MV-4-11 (cell line): ENCODE results near the gene KCTD16.

Experiments
- DNase-seq: peaks from one replicate; lab custom pipeline; 2025; lab: John Stamatoyannopoulos, UW

Gene KCTD16

DNA sequence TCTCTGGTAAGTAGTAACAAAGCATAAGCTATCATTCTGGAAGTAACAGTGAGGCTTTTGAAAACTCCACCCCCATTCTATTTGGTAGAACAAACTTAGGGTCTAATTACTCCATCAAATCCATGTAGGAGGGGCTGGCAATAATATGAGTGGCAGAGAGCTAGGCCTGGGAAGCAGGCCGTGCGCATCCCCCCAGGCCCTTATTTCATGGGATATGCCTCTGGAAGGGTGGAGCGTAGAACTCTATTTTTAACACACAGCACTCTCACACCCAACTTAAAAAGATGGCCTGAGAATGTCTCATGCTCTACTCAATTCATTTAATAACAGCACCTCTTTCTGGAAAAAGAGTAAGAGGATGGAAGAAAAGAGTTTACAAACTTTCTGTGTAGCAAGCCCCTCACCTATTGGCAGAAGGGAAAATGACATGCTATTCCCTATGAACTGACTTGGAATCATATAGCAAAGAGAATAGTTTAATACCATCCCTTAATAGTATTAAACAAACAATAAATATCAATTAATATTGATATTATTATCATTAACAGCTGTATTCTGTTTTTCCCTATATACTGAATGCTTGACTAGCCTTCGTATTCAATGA, 233.2 kb downstream of the KCTD16 start:
- DNase-seq: no peak

- no peak for DNase-seq
Observed at GRCh38 chr5:144404672-144405071, 234.0 kb downstream of the KCTD16 start.

- no peak for DNase-seq
Observed at GRCh38 chr5:144405991-144406390, 235.3 kb downstream of the KCTD16 start.

DNA sequence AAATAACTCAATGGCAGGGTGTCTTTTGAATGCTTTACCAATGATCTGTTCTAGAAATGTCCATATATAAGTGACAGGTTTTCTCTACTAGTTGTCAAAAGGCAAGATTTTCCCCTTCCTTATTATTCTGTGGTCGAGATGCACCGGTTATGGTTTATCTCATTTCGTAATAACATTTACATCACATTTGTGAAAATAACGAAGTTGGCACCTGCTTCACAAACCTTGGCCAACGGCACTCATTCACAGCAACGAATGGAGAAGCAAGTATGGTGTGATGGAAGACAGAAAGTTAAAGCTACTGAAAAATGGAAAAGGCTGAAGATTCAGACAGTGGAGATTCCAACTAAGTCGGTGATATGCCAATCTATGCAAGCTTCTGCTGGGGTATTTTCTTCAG, 235.8 kb downstream of the KCTD16 start:
- peak; percentile 7 for DNase-seq

GRCh38 chr5:144414202-144415029, 243.7 kb downstream of the KCTD16 start:
- DNase-seq: no peak

- DNase-seq: no peak
Observed at GRCh38 chr5:144416196-144416595, 245.5 kb downstream of the KCTD16 start.

GRCh38 chr5:144418719-144419118, 248.0 kb downstream of the KCTD16 start:
- DNase-seq: no peak

DNA sequence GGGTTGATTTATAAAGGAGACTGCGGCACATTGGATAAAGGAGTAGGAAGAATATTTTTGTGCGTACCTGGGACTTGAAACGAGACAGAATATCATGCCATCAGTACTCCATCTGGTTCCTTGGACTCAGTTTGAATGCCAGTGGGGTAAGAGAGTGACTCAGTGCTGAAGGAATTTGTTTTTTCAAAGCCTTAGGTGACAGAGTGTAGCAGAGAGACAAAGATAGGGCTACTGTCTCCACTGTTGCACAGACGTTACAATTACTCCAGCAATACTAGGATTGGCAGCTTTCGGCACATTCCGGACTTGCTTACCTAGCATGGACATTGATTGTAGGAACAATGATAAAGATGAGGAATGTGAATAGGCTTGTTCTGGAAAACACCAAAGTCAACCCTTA, 250.7 kb downstream of the KCTD16 start:
- DNase-seq: no peak

DNA sequence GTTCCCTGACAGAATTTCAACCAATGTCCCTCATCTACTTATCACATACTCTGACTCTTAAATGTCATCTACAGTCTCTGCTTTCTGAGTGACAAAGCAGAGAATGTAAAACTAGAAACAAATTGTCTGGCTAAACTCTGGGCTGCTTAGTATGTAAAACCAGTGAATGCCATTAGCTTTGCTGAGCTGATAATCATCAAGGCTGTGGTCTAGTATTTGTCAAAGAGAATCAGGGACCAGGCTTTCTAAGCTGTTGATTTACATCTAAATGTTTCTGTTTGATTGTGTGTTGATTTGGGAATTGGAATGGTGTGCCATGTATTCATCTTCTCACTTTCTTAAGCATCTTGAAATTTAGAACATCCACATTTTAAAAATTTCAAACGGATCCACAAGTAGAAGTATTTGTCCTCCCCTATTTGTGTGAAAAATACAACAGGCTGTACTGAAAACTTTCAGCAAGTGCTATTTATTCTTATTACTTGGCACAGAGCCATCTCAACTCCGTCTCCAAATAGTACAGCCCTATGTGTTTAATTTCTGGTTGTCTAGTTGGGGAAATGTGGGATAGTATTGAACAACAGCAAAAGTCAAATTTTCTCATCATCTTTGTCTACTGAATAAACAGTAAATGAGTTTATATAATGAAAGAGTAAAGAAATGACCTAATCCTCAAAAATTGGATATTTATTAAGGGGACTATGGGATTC, 251.5 kb downstream of the KCTD16 start:
- DNase-seq: no peak

- DNase-seq: no peak
Observed at GRCh38 chr5:144427866-144428265, 257.2 kb downstream of the KCTD16 start.

- no peak for DNase-seq
Observed at GRCh38 chr5:144428326-144428725, 257.7 kb downstream of the KCTD16 start.

DNA sequence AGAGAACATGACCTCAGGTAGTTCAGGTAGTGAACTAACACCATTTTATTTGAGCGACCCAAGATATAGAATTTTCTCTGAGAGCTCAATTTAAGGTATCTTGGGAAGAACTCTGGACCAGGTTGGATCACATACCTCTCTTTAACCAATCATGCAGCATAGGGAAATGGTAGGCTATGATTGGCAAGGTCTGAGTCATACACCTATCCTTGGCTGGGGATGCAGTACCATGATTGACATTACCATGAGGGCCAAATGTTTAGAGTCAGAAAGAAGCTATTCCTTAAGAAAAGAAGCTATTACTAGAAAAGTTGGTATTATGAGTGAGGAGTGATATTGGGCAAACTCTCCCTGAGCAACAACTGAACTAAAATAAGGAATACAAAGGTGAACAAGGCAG, 258.7 kb downstream of the KCTD16 start:
- DNase-seq: no peak

GRCh38 chr5:144429905-144430304, 259.2 kb downstream of the KCTD16 start:
- no peak for DNase-seq

GRCh38 chr5:144433140-144433822, 262.6 kb downstream of the KCTD16 start:
- no peak for DNase-seq

- DNase-seq: no peak
Observed at GRCh38 chr5:144433893-144434292, 263.2 kb downstream of the KCTD16 start.

DNA sequence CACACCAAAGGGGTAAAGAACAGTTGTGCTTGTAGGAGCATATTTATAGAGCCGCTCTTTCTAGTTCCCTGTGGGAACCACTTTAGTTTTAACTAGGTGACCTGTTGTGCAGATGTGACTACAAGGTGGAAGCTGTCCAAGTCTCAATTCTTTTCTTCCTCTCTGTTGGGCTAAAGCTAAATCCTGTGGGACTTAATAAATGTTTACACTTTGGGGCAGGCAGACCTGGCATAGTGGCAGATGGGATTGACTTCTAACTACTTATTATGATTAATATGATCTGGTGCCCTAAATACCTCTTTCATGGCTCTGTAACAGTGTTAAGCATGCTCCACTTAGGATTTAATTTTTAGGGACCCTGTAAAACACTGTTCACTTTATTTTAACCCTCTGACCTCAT, 265.3 kb downstream of the KCTD16 start:
- no peak for DNase-seq

- DNase-seq: no peak
Observed at GRCh38 chr5:144438237-144438636, 267.6 kb downstream of the KCTD16 start.

GRCh38 chr5:144448457-144448856, 277.8 kb downstream of the KCTD16 start:
- DNase-seq: no peak

DNA sequence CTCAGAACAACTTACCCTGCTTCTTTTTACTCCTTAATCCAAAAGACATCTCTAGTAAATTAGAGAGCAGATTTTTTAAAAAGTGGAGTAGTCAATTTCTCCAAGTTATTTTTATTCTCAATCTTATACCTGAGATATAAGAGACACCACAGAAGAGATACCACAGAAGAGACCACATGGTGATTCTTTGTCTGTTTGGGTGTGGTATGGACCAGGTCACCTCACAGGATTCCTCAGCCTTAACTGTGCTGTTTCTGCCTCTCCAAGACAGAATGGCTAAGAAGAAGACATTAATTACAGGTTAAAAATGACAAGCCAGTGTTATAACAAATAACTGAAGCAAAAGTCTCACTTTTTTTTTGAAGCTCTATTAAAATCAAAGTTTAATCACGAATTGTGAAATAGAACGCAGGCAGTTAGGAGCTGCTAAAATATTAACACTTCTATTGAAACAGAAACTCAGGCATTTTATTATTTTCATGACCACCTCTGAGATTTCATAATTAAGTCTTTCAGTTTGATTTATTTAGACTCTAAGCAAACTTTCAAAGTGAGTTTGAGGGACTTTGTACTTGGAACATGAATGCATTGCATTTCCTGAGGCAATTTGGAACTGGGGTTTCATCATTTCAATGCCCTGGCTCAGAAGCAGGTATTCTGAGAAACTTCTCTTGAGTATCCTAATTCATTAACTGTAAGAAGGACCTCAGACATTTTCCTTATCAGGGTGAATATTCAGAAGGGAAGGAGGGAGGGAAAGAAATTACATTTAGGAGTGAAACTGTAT, 280.7 kb downstream of the KCTD16 start:
- no peak for DNase-seq

- DNase-seq: no peak
Observed at GRCh38 chr5:144453753-144454152, 283.1 kb downstream of the KCTD16 start.

- DNase-seq: no peak
Observed at GRCh38 chr5:144457160-144457559, 286.5 kb downstream of the KCTD16 start.

DNA sequence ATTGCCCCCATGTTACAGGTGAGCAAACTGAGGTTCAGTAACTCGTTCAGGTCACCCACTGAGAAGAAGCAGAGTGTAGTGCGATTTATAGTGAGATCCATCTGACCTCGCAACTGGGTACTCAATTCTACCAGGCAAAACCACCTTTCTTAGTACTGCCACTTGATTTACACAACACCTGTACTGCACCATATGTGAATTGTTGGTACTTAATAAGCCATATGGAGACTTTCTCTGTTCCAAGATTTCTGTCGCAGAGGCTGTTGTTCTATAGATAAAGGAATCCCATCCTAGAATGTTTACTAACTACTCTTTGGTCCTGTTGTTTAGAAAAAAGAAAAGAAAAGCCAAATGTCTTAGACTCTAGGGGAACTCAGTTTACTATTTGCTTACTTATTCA, 287.5 kb downstream of the KCTD16 start:
- DNase-seq: no peak
